ENCODE measurements around the gene KLF9. TPM values are rescaled to one million over a fixed set of nuclear protein-coding genes. Genes with fewer than 3 reads are reported as not detected.

Gene KLF9
- total and polyA plus RNA-seq, 2 donors from 2014 or later = 23.5 to 100 TPM

- no peak overlapping the region for H3K4me3 ChIP-seq (ENCODE audit: low read length in 3 of 3)
- H3K9ac ChIP-seq (ENCODE audit: low read length in 3 of 3) = no peak overlapping the region
- no peaks in the 10 kb centered on the region for H3K36me3 ChIP-seq (ENCODE audit: control insufficient read depth in 2 of 3, insufficient read depth in 3 of 3, low read length in 3 of 3)
- FAIRE-seq (no peak), DNase-seq (no peak)
- no peaks in the 10 kb centered on the region for H3K27me3 ChIP-seq (ENCODE audit: control insufficient read depth, insufficient read depth, low read length)
- TF ChIP-seq CTCF (IDR thresholded peaks at IDR 0.05; ENCODE audit: borderline replicate concordance, extremely low read depth, insufficient read depth) = no peak
- H3K27ac ChIP-seq (ENCODE audit: low read depth in 2 of 2, low read length in 2 of 2) = no peak overlapping the region
- H3K9me3 ChIP-seq (ENCODE audit: control insufficient read depth in 2 of 3, insufficient read depth in 1 of 3, low read length in 3 of 3) = no peaks in the 10 kb centered on the region
- intact Hi-C loops (cut with DNase I) = no loop called here
- H3K4me1 ChIP-seq (ENCODE audit: control insufficient read depth in 2 of 3, insufficient read depth in 2 of 3, low read depth in 1 of 3, low read length in 3 of 3) = peaks cover 0 to 9% (median 7%) of the 10 kb centered on the region in 3 donors
Measured at GRCh38 chr9:70442328-70442848, 27.9 kb upstream of the KLF9 start.

DNA sequence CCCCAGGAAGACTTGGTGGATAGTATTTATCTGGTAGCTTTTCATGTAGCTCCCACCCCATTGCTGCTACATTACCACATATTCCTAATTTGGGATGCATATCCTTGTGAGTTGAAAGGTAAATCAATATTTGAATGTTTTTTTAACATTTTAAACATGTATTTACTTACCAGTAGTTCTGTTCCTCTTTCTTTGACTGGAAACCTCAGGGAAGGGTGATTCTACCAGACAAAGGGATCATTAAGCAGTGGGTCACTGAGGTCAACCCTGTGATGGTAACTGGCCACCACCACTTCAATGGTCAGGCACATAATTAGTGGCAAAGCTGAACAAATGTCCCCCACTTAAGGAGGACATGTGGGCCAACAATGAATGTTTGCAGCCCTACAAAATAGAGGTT lies 27.2 kb upstream of the KLF9 start:
- Histone ChIP-seq H3K36me3 (ENCODE audit: control insufficient read depth in 2 of 3, insufficient read depth in 3 of 3, low read length in 3 of 3) (no peaks in the 10 kb centered on the region), H3K4me3 (ENCODE audit: low read length in 3 of 3) (no peak overlapping the region), H3K4me1 (ENCODE audit: control insufficient read depth in 2 of 3, insufficient read depth in 2 of 3, low read depth in 1 of 3, low read length in 3 of 3) (peaks cover 0 to 9% (median 7%) of the 10 kb centered on the region in 3 donors), H3K27me3 (ENCODE audit: control insufficient read depth, insufficient read depth, low read length) (no peaks in the 10 kb centered on the region), H3K27ac (ENCODE audit: low read depth in 2 of 2, low read length in 2 of 2) (no peak overlapping the region), H3K9ac (ENCODE audit: low read length in 3 of 3) (no peak overlapping the region), H3K9me3 (ENCODE audit: control insufficient read depth in 2 of 3, insufficient read depth in 1 of 3, low read length in 3 of 3) (no peaks in the 10 kb centered on the region)
- FAIRE-seq = no peak
- intact Hi-C loops (cut with DNase I) = no loop called here
- TF ChIP-seq CTCF (IDR thresholded peaks at IDR 0.05; ENCODE audit: borderline replicate concordance, extremely low read depth, insufficient read depth) = no peak
- DNase-seq = no peak

DNA sequence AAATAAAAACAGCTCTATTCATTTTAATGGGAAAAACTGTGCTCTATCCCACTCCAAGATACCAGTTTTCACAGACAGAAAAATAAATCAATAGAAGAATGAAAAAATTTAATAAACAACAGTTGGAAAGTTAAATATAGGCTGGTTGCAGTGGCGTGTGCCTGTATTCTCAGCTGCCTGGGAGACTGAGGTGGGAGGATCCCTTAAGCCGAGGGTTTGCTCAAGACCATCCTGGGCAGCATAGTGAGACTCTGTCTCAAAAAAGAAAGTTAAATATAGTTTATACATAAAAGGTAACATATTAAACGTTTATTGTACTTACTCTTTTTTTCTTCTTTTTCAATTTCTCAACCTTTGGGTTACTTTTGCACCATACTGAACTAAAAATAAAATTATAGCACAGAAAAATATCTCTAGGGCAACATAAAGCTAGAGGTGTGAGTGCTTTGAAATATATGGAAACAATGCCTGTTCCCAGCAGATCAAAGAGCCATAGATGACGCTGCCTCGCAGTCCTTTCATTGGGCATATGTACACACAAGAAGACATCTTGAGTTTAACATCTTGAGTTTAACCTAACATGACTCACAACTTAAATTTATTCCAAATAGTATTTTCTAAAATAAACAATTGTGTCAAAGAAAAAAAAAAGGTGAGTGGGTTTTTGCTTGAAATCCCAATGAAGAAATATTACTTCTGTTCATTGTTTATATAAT lies 25.7 kb upstream of the KLF9 start:
- no peak for FAIRE-seq
- H3K9me3 ChIP-seq (ENCODE audit: control insufficient read depth in 2 of 3, insufficient read depth in 1 of 3, low read length in 3 of 3) = no peaks in the 10 kb centered on the region
- no peaks in the 10 kb centered on the region for H3K36me3 ChIP-seq (ENCODE audit: control insufficient read depth in 2 of 3, insufficient read depth in 3 of 3, low read length in 3 of 3)
- intact Hi-C loops (cut with DNase I) = no loop called here
- no peak overlapping the region for H3K27ac ChIP-seq (ENCODE audit: low read depth in 2 of 2, low read length in 2 of 2)
- no peak for DNase-seq
- peaks cover 0 to 9% (median 7%) of the 10 kb centered on the region in 3 donors for H3K4me1 ChIP-seq (ENCODE audit: control insufficient read depth in 2 of 3, insufficient read depth in 2 of 3, low read depth in 1 of 3, low read length in 3 of 3)
- no peak for TF ChIP-seq CTCF (IDR thresholded peaks at IDR 0.05; ENCODE audit: borderline replicate concordance, extremely low read depth, insufficient read depth)
- no peak overlapping the region for H3K4me3 ChIP-seq (ENCODE audit: low read length in 3 of 3)
- no peaks in the 10 kb centered on the region for H3K27me3 ChIP-seq (ENCODE audit: control insufficient read depth, insufficient read depth, low read length)
- H3K9ac ChIP-seq (ENCODE audit: low read length in 3 of 3) = no peak overlapping the region
